HG03103 (cell line): ENCODE measurements around the gene SPATA32.

ENCODE experiments used
- ATAC-seq: cut with Tn5 transposase; IDR thresholded peaks from one replicate; pipeline ENCODE4 v1.9.1; 2021; ENCODE audit warnings: low read depth; ENCODE audit not compliant: unreplicated experiment

SPATA32 gene

DNA sequence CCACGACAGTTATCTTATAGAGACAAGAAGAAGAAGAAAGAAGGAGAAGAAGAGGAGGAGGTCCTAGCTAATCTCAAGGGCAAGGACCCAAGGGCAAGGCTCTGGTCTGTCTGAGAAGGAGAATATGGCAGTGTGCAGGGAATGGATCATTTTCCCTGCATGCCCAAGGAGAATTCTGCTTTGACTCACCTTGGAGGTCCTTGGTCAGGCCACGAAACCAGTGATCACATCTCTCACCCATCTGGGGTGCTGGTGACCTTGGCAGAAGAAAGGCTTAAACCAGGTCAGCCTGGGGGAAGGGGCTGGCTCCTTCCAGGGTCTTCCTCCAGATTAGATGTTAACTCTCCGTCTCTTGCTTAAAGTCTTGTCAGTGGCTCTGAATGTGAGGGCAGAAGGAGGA is 41.8 kb downstream of the SPATA32 start:
- no peak for ATAC-seq

DNA sequence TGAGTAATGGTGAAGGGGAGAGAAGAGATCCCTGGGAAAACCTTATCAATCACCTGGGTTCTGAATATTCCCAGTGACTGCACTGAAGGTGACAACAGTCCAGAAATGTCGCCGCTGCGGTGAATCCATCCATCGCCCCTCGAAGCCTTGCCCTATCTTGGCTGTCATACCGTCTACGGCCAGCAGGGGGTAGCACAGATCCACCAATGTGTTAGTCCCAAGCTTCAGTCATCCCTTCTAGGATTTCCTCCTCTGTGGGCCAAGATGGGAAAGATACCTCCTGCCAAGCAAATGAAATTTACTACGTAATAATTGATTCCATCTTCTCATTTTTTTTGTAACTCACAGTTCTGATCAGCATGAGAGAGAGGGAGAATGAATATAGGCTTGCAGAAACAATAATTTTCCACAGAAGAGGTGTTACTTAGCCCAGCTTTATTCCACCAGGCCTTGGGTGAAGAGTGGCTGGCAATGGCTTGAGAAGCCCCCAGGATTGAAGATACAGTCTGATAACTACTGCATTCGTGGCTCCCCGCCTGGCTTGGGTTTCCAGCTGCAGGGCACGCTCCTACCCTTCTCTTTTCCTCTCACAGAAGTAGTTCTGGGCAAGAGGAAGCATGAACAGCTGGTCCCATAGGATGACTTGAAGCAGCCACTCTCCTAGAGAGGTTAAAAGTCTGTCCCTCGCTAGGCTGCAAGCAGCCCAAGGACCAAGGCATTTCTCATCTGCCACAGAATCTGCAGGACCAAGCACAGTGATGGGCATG is 42.8 kb downstream of the SPATA32 start:
- no peak for ATAC-seq
